H7 (cell line): ENCODE data around the gene CBFA2T3. TPM values are rescaled to one million over a fixed set of nuclear protein-coding genes. Genes with fewer than 3 reads are reported as not detected.
"Not testable (repeated sequence)": the region's sequence is repeated elsewhere in the genome, so short reads cannot be mapped to it uniquely, and the experiment has no call there.

ENCODE experiments used
- DNase-seq: peaks from one replicate; pipeline ENCODE4 v3.0.0; 2012
- H3K27me3 ChIP-seq: 2 replicates; pipeline ENCODE4 v1.6.0; 2011; ENCODE audit warnings: mild to moderate bottlenecking, low read length; ENCODE audit not compliant: control insufficient read depth, insufficient read depth
- H3K36me3 ChIP-seq: replicated peaks from 2 replicates; pipeline ENCODE4 v1.5.1; 2011; ENCODE audit warnings: low read length; ENCODE audit not compliant: control insufficient read depth, insufficient read depth
- H3K4me3 ChIP-seq: 2 replicates; pipeline ENCODE4 v1.5.1; 2011; ENCODE audit warnings: low read depth, mild to moderate bottlenecking, control low read depth, low read length, moderate library complexity; ENCODE audit not compliant: insufficient read depth
- total RNA-seq: library from RNA; depleted of rRNA; stranded (reverse); fragments of >200 nt; shearing (Covaris generic); gene quantifications from 2 replicates; pipeline ENCODE4 v1.2.3, GENCODE V29; 2014

Gene CBFA2T3
- total RNA-seq, 1 experiment from 2014 or later = 0.35 TPM

DNA sequence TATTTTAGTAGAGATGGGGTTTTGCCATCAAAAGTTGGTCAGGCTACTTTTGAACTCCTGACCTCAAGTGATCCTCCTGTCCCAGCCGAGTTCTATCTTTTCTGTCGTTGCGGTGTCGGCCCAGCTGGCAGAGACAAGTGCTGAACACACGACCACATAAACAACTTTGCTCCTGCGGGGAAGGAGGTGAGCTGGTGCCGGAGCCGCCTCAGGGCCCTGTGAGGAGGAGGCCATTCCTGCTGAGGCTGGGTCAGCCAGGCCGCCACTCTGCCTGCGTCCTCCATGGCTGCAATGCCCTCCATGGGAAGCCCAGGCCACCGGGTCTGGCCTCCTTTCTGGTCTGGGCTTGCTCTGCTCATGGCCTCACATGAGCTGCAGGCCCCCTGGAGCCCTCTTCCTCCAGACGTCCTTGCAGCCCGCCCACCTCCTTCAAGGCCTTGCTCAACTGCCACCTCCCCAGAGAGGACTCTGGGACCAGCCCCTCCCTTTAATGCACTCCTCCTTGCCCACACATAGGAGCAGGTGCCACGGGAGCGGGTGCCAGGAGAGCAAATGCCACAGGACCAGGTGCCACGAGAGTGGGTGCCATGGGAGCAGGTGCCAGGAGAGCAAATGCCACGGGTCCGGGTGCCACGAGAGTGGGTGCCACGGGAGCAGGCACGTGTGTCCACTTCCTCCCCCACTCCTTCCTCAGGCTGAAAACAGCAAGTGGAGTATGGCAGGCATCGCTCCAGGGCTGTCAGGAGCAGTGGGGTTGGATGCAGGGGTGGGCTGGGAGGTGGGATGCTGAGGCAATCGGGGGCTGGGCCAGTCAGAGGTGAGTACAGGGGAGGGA, 28.4 kb upstream of the CBFA2T3 start:
- no peak for DNase-seq
- no peak overlapping the region for H3K4me3 ChIP-seq
- H3K27me3 ChIP-seq = peaks cover 12% of the 10 kb centered on the region
- H3K36me3 ChIP-seq = no peaks in the 10 kb centered on the region

DNA sequence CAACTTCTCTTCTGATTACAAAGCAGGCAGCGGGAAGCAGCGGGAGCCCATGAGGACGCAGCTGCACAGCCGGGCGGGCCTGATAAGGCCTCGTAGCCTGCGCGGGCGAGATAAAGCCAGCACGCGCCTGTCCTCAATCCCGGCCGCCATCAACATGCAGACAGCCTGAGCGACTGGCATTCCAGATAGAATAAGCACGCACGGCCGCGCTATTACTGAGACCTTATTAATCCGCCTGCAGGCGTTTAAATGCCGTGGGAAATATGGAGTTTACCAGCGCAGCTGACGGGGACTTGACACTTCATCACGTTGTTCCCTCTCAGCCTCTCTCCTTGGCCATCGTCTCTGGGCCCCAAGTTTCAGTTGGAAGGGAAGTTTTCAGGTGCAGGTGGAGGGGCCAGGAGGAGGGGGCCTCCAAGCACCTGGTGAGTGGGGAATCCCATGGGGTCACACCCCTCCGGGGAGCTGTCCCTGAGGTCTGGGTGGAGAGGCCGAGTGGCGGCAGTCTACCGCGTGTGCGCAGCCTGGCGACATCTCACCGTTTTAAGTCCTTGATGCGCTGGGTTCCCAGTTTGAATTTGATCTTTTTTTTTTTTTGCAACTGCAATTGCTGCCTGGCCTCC, 27.3 kb upstream of the CBFA2T3 start:
- H3K4me3 ChIP-seq = no peak overlapping the region
- no peaks in the 10 kb centered on the region for H3K36me3 ChIP-seq
- H3K27me3 ChIP-seq = peaks cover 18% of the 10 kb centered on the region
- no peak for DNase-seq

DNA sequence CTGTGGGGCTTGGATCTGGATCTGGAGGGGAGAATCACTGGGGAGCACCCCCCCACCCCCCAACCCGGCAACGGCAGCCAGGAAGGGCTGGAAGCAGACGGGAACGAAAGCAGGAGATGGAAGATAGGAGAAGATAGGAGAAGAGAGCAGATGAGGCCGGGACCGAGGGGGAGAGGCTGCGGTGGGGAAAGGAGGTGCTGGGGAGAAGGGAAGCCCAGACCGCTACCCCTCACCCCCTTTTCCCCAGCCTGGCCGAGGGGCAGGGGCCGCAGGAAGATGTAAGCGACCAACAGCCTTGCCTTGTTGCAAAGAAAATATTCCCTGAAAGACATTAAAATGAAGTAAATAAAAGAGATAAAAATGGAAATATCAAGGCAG, 26.8 kb upstream of the CBFA2T3 start:
- no peak for DNase-seq
- no peak overlapping the region for H3K4me3 ChIP-seq
- H3K27me3 ChIP-seq = peaks cover 18% of the 10 kb centered on the region
- no peaks in the 10 kb centered on the region for H3K36me3 ChIP-seq

DNA sequence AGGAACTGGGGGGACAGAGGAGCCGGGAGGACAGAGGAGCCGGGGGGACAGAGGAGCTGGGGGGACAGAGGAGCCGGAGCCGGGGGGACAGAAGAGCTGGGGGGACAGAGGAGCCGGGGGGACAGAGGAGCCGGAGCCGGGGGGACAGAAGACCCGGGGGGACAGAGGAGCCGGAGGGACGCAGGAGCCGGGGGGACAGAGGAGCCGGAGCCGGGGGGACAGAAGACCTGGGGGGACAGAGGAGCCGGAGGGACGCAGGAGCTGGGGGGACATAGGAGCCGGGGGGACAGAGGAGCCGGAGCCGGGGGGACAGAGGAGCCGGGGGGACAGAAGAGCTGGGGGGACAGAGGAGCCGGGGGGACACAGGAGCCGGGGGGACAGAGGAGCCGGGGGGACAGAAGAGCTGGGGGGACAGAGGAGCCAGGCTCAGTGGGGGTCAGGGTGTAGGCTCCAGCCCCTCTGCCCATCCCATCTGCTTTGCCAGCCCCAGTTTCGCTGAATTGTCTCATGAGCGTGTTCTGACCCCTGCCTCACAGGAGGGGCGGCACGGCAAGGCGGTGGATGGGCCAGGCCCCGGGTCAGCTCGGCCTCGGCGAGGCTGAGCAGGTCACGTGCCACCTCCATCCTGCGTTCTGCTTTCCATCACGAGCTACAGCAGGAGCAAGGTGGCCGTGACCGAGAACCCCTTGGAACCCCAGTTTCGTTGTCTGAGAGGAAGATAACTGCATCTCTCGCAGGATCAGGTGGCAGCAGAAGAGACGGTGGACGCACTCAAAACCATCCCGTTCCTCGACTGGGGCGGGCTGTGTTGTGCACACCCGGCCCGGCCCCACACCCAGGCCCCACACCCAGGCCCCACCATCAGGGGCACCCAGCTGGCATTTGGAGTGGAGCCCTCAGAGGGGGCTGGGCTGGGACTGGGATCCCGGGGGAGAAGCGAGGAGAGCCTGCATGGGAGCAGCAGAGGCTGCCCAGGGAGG, 26.1 kb upstream of the CBFA2T3 start:
- no peak for DNase-seq
- Histone ChIP-seq H3K36me3 (no peaks in the 10 kb centered on the region), H3K27me3 (peaks cover 18% of the 10 kb centered on the region), H3K4me3 (no peak overlapping the region)

DNA sequence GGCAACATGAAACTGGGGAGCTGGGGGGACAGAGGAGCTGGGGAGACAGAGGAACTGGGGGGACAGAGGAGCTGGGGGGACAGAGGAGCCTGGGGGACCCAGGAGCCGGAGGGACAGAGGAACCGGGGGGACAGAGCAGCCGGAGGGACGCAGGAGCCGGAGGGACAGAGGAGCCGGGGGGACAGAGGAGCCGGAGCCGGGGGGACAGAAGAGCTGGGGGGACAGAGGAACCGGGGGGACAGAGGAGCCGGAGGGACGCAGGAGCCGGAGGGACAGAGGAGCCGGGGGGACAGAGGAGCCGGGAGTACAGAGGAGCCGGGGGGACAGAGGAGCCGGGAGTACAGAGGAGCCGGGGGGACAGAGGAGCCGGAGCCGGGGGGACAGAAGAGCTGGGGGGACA, 25.1 kb upstream of the CBFA2T3 start:
- not testable (repeated sequence) for H3K4me3 ChIP-seq, DNase-seq, H3K36me3 ChIP-seq
- H3K27me3 ChIP-seq = peaks cover 18% of the 10 kb centered on the region

DNA sequence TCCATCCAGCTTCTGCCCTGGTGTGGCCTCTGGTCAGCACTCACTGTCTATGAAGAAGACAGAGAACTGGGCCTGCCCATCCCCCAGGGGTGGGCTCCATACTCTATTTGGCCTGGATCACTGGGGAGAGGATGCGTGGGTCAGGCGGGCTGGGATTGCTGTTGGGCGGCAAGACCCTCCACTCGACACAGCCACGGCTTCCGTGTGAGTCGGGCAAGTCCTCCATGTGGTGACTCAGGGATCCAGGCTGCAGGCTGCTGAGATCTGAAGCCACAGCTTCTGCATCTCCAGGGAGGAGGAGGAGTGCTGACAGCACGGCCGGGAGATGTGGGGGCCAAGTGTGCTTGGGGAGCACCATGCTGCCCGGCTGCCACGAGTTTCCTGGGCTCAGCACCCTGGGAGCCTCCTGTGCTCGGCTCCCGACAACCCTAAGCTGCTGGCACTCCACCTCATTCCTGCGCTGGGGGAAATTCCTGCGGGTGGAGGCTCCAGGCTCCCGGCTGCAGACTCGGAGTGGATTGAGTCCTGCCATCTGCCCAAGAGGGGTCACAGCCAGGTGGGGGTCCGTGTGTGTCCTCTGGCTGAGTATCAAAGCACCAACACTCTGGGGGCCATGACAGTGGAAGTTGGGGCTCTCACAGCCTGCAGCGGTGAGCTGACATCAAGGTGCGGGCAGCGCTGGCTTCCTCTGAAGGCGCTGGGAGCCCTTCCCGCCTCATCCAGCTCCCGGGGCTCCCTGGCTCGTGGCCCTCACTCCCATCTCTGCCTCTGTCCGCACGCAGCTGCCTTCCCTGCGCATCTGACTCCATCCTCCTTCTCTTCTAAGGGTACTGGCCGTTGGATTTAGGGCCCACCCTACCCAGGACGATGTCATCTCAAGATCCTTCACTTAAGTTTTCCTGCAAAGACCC, 24.4 kb upstream of the CBFA2T3 start:
- H3K36me3 ChIP-seq = no peaks in the 10 kb centered on the region
- no peak overlapping the region for H3K4me3 ChIP-seq
- peaks cover 18% of the 10 kb centered on the region for H3K27me3 ChIP-seq
- DNase-seq = peak; percentile 93

DNA sequence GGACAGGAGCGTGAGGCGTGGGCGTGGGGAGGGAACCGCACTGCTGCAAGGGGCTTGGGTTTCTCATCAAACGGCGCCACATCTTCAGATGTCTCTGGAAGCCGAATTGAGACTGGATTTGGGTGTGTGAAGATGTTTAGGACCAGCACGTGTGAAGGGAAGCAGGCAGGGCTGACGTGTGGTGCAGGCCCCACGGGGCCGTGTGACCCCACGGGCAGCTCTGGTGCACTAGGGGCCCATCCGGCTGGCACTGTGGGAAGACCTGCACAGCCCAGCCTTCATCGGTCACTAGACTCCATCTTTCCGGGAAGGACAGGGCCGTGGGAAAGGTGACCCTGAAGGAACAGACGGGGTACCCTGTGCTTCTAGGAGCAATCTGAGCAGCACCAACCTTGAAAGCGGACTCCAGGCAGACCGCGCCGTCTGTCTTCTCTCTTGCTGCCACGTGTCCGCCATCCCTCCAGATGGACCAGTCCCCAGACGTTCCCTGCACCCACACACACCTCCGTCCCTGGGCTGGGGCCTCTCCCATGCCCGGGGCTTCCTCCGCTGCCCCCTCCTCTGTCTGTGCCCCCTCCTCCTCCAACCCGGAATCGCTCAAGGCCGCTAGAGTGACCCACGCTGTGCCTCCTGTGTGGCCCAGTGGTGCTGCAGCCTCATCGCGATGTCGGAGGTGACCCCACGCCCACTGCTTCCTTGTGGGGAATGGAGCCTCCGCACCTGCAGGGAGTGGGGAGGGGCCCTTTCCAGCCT, 23.4 kb upstream of the CBFA2T3 start:
- DNase-seq = no peak
- Histone ChIP-seq H3K36me3 (no peaks in the 10 kb centered on the region), H3K4me3 (peak overlapping the region; percentile 16; the same call in 1 of the 2 replicates), H3K27me3 (peaks cover 18% of the 10 kb centered on the region)

DNA sequence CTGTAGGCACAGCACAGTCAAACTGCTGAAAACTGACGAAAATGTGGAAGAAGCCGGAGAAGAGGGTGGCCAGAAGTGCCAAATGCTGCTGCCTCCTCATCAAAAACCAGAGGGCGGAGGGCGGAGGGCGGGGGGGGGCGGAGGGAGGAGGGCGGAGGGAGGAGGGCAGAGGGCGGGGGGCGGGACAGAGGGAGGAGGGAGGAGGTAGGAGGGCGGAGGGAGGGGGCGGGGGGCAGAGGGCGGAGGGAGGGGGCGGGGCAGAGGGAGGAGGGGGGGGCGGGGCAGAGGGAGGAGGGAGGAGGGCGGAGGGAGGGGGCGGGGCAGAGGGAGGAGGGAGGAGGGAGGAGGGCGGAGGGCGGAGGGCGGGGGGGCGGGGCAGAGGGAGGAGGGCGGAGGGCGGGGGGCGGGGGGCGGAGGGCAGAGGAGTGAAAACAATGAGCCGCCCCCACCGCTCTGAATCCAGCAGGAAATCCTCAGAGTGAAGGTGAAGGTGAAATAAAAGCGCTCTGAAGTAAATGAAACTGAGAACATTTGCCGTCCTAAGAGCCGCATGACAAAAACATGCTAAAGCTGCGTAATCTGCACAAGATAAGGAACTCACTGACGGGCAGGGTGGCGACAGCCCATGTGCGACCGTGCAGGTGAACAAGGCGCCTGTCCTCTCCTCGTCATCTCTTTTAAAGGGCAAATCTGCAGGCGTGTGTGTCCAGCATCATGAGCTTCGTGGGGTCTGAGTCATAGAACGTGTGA, 22.6 kb upstream of the CBFA2T3 start:
- peaks cover 18% of the 10 kb centered on the region for H3K27me3 ChIP-seq
- no peaks in the 10 kb centered on the region for H3K36me3 ChIP-seq
- peak overlapping the region; percentile 16; the same call in 1 of the 2 replicates for H3K4me3 ChIP-seq
- peak; percentile 96 for DNase-seq

DNA sequence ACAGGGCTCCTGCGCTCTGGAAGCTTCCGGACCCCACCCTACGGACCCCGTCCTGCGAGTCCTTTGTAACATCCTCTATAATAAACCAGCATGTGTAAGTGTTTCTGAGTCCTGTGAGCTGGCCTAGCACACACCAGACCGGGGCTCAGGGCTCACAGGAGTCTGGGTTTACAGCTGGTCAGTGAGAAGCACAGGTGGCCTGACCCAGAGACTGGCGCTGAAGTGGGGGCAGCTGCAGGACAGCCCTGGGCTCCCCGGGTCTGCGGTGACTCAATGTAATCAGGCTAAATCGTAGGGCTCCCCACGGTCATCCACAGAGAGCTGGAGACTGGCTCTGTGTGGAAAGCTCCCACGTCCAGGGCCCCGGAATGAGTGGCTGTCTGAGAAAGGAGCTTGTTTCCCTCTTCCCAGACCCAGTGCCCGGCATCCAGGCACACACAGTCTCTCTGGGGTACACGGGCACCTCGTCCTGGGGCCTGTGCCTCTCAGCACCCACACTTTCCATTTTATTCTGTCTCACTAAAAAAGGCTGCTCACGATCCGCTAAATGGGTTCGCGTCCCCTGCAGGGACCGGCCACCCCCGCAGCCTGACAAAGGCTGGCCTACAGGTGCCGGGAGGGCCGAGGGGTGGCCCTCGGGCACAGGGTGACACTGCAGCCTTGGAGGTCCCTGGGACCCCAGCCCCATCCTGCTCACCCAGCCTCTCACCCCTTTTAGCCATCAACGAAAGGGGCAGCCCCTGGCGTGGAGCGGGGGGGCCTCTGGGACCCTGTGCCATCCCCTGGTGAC, 18.9 kb upstream of the CBFA2T3 start:
- Histone ChIP-seq H3K36me3 (no peaks in the 10 kb centered on the region), H3K4me3 (no peak overlapping the region), H3K27me3 (peaks cover 10% of the 10 kb centered on the region)
- no peak for DNase-seq

DNA sequence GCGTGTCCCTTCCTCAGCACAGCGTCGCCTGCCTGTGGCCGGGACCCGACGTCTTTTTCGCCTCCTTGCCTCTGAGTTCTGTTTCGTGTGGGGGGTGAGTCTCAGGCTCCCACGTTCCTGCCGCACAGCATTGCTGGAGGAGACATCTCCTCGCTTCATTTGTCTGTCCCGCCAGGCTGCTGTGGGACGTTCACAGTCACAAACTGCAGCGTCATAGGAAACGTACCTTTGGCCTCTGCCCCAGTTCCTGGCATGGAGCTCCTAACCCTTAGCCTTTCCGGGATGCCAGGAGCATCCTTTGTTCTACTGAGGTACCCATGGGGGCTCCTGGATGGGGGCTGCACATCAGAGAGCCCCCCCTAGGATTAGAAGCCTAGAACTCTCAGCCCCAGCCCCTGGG, 18.2 kb upstream of the CBFA2T3 start:
- Histone ChIP-seq H3K4me3 (no peak overlapping the region), H3K27me3 (peaks cover 4% of the 10 kb centered on the region; the same call in 1 of the 2 replicates), H3K36me3 (no peaks in the 10 kb centered on the region)
- no peak for DNase-seq

DNA sequence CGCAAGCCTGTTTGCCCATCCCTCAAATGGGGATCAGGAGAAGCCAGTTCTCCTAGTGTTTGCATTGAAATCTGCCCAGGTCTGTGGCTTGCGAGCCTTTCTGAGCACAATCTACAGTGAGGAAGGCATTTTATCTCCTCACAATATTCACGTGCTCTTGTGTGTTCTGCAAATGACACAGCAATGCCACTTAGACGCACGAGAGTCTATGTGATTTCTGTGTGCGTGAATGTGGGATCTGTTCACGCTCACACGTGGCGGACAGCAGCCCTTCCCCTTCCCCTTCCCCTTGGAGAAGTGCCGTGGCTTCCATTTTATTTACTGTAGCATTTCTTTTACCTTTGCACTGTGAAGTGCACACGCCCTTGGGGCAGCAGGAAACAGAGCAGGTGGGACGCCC, 17.7 kb upstream of the CBFA2T3 start:
- no peak for DNase-seq
- Histone ChIP-seq H3K4me3 (no peak overlapping the region), H3K27me3 (no peaks in the 10 kb centered on the region), H3K36me3 (no peaks in the 10 kb centered on the region)

DNA sequence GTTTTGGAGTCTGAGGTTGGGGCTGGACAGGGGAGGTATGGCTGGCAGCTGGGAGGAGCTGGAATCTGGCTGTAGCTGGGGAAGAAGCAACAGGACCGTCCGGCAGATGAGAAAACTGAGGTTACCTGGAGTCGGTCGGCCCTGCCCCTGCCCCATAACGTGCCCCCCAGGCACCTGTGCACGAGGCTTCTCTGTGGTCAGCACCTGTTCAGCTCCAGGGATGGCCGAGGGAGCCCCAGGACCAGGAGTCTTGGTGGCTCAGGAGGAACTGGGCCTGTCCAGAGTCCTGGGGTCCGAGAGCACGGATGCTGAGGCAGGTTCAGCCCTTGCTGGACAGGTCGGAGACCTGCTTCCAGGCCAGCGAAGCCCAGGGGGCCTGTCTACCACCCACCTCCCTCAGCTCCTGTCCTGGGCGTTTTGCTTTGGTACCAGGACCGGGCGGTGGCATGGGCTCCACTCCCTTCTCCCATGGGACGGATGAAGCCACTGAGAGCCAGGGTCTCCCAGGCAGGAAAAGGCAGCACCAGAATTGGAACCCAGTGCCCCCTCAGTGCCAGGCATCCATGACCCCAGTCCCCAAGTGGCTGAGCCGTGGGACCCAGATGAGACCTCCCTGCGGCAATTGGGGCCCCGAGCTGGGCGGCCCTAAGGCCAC, 17.1 kb upstream of the CBFA2T3 start:
- H3K27me3 ChIP-seq = no peaks in the 10 kb centered on the region
- H3K36me3 ChIP-seq = no peaks in the 10 kb centered on the region
- DNase-seq = no peak
- no peak overlapping the region for H3K4me3 ChIP-seq
